Renal cortex interstitium (tissue), 11 donors: ENCODE results near the gene TADA2B. TPM values are rescaled to one million over a fixed set of nuclear protein-coding genes. Genes with fewer than 3 reads are reported as not detected.
"Not testable (repeated sequence)": the region's sequence is repeated elsewhere in the genome, so short reads cannot be mapped to it uniquely, and the experiment has no call there.

Experiments
- DNase-seq, 11 donors: peaks; one replicate each; pipeline ENCODE4 v3.0.0-alpha.2; 2013; ENCODE audit warnings: low read depth in 9 of 11, low spot score in 4 of 11; ENCODE audit errors: extremely low read depth in 1 of 11
- polyA plus RNA-seq, 3 donors: library from polyadenylated mRNA; unstranded; fragments of 120-200 nt; gene quantifications; one replicate each; pipeline ENCODE4 v1.2.1, GENCODE V29; 2013; ENCODE audit not compliant: insufficient read length in 3 of 3

Gene TADA2B
- polyA plus RNA-seq, 3 donors = 18.5 to 22.9 (median 20.9) TPM

DNA sequence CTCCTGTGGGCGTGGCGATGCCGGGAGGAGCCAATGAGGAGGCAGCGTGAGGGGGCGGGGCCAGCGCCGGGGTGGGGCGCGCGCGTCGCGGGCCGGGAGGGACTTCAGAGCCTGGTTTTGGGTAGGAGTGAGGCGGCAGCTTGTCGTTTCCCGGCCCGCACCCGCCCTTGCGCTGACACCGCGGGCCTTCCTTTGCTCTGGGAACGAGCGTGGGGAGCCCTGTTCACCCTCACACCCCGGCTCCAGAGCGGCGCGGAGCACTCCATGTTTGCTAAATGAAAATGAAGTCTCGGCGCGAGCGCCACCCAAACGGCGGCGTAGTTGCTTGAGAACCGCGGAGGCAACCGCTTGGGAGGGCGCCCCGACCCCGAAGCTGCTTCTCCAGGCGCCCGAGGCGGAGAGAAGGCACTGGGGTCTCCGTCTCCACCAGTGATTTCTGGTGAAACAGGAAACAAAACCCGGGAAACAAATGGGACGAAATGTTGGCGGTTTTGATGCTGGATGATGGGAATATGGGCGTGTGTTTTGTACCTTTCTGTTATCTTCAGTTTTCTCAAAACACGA is 25.2 kb downstream of the TADA2B start:
- DNase-seq = peak in 1 of 11 donors; percentile 48

DNA sequence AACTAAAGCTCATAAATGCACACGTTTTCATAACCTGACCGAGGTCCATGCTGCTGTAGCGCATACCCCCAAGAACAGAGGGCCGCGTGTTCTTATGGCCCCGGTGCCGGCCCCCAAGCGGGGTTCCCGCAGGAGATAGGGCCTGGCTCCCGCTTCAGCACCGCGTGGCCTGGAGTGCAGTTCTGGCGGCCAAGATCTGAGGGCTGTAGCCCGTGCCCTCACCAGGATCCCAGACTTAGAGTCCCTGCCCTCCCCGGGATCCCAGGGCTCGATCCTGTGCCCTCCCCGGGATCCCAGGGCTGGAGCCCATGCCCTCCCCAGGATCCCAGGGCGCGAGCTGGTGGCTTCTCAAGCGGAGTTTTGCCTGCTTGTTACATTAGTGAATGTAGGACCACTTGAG is 25.7 kb downstream of the TADA2B start:
- no peak for DNase-seq

DNA sequence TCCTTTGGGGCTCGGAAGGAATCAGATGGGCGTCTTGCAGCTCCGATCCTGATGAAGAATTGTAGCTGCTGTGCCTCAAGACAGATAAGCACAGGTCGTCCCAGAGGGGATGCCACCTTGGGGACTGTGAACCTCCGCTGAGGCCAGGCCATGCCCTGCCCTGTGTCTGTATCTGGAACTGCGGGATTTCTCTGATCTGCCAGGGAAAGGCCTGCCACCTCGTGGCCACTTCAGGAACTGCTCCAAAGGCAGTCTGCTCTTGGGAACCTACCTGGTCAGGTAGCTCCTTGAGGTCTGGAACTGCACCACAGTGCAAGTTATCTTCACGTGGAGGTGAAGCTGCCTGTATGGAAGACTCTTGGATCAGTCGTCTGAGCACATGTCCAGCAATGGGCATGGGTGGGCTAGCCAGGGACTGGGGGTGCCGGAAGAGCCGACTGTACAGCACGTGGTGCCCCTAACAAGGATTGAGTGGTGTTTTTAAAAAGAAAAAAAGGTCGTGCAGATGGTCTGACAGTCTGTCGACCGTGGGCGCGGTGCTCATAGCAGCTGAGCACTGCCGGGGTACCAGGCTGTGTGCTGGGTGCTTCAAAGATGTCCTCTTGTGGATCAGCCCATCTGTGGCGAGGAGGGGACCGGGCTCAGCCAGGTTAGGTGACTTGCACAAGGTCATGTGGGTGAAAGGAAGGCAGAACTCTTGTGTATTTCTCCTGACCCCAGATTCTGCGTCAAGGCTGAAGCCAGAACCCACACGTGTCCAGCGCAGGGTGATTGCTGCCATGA is 27.7 kb downstream of the TADA2B start:
- DNase-seq = peak in 8 of 11 donors; percentile 60 to 71 (median 68)

DNA sequence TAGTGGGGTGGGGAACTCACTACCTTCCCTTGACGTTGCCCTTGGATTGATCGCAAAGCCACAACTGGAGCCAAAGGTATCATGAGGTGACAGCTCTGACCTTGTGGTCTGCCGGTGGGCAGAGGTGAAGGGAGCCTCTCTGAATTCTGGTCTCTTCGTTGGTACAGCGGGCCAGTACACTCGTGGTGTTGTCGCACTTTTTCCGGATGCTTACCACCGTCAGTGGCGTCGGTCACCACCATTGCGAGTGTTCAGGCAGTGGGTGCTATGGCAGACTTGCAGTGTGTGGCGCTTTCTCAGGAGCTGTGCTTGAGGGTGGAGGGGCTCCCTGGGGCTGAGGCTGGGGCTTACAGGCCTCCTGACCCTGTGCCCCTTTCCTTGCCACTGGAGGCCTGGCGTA is 29.9 kb downstream of the TADA2B start:
- DNase-seq = no peak

DNA sequence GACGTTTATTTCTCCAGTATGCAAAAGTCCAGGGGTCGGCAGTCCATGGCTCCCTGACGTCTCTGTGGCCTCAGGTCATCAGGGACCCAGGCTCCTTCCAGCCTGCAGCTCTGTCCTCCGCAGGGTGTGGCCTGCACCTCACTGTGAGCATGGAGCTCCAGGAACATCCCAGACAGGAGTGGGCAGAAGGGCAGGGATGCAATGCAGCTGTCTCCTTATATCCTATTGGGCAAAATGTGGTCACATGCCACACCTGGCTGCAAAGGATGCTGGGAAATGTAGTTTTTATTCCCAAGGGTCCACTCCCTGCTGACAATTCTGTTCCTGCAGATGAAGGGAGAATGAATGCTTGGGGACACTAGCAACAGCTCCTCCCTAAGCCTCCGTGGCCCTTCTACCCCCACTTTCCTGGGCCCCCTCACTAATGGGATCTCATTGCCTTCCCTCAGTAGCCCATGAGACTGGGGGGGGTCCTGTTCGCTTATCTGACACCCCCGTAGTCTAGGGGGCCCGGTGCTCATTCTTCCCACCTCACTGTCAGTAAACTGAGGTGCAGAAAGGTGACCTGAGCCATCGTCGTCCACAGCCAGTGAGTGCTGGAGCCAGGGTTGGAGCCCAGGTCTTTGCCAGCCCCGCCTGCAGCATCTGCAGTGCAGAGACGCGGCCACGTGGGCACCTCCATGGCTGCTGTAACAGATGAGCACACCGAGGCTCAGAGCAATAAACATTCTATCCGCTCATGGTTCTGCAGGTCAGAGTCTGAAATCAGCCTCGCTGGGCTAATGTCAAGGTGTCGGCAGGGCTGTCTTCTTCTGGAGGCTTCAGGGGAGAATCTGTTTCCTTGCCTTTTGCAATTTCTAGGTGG is 30.6 kb downstream of the TADA2B start:
- peak in 2 of 11 donors; percentile 47 to 62 for DNase-seq

DNA sequence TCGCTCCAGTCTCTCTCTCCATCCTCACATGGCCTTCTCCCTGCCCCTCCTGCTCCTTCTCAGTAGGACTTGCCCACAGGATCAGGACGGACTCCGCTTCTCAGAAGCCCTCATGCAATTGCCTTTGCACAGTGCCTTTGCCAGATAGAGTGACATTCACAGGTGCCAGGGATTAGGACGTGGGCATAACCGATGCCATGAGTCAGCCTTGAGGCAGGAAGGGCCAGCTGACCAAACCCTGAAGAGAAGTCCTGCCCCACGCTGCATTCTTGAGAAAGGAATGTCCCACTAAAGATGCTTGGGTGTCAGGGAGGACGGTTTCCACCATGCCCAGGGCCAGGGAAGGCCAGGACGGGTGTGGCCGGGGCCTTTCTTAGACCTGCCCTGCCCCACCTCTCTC is 31.3 kb downstream of the TADA2B start:
- DNase-seq = no peak

DNA sequence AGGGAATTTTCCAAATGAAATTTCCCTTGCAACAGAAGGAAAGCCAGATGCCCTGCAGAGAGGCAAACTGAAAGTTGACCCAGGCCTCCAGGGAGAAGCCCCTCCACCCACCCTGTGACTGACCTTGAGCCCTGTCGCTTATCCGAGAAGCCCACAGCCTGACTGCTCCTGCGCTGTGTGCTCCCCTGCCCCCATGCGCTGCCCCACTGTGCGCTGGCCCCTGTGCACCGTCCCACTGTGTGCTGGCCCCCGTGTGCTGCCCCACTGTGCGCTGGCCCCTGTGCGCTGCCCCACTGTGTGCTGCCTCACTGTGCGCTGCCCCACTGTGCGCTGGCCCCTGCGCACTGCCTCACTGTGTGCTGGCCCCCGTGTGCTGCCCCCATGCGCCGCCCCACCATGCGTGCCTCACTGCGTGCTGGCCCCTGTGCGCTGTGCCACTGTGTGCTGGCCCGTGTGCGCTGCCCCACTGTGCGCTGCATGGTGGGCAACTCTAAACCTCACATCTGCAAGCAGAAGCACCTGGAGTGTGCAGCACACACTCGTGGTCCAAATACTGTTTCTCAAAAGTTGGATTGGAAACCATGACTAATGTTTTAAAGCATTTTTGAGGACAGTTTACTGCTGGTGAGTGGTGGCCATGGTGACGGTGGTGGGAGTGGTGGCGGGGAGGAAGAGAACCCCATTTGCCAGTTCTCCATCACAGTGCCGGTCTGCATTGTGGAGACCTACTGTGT is 33.0 kb downstream of the TADA2B start:
- no peak for DNase-seq

DNA sequence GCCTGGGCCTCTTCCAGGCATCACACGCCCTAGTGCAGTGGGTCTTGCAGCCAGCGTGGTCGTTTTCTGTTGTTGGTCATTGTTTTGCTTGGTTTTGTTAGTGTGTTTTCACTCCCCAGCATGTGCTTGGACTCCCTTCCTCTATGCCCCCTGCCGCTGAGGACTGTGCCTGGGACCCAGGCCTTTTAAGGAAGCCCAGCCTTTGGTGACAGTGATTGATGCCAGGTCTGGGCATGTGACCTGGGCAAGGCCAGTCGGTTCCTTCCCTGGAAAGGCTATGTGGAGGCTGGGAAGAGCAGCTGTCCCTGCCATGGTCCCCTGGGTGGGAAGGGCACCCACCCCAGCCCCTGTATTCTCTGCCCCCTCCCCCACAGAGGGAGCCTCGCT is 33.5 kb downstream of the TADA2B start:
- no peak for DNase-seq

DNA sequence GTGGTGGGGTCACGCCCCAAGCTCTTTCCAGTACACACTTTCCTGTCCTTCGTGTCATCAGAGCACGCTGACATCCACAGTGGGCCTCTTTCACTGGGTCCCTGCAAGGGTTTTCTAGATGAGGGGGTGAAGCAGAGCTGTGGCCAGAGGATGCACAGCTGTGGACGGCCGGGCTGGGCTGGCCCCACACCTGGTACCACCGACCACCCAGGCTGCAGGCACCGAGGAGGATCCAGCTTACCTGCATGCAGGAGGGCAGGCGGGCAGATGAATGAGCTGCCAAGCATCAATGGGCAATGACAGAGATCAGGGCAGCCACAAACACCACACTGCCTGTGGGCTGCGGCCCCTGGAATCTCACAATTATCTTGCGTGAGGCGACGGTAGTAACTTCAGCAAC is 34.2 kb downstream of the TADA2B start:
- no peak for DNase-seq

DNA sequence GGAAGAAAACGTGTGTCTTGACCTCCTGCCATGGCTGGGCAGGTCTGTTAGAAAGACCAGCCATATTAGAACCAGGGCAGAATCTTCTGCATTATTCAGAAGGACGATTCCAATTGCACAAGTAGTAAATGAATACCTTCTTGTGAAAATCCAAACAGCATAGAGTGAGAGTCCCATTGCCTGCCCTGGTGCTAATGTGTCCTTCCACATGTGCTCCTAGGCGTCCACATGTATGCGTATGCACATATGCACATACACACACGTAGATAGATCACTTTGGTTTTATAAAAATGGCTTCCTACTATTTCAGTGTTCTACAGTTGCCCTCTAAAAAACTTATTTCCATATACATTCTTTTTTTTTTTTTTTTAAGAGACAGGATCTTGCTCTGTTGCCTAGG is 34.9 kb downstream of the TADA2B start:
- no peak for DNase-seq

DNA sequence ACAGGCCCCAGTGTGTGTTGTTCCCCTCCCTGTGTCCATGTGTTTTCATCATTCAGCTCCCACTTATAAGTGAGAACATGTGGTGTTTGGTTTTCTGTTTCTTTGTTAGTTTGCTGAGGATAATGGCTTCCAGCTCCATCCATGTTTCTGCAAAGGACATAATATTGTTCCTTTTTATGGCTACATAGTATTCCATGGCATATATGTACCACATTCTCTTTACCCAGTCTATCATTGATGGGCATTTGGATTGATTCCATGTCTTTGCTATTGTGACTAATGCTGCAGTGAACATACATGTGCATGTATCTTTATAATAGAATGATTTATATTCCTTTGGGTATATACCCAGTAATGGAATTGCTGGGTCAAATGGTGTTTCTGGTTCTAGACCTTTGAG is 36.3 kb downstream of the TADA2B start:
- not testable (repeated sequence) for DNase-seq

DNA sequence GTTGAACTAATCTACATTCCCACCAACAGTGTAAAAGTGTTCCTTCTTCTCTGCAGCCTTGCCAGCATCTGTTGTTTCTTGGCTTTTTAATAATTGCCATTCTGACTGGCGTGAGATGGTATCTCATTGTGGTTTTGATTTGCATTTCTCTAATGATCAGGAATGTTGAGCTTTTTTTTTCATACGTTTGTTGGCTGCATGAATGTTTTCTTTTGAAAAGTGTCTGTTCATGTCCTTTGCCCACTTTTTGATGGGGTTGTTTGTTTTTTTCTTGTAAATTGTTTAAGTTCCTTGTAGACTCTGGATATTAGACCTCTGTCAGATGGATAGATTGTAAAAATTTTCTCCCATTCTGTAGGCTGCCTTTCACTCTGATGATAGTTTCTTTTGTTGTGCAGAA is 36.7 kb downstream of the TADA2B start:
- DNase-seq = not testable (repeated sequence)

DNA sequence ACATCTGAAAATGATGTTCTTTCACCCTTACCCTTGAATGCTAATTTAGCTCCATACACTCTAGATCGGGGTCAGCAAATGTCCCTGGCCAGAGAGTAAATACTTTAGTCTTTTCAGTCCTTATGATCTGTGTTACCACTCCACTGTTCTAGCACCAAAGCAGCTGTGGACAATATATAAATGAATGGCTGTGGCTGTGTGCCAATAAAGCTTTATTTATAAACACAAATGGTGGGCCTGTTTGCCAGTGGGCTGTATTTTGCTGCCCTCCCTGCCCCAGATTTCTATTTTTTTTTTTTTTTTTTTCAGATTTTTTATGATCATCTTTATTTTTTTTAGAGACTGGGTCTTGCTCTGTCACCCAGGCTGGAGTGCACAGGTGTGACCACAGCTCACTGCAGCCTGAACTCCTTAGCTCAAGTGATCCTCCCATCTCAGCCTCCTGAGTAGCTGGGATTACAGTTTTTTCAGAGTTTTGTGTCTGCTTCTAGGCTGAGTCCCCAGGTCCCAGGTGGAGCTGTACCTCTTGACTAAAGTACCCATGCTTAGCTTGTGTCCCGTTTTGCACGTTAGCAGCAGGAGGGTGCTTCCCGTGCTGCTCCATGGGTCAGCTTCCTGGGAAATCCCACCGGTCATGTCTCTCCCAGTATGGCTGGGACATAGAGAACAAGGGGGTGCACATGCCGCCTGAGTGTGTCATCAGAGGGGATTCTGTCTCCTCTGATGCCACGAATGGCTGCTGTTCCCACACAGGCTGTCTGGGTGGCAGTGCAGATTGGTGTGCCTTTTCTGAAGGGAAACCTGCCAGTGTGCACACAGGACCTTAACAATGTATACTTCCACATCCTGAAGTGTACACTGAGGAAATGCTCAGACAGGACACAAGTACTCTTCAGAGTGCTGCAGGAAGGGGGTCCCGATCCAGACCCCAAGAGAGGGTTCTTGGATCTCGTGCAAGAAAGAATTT is 40.7 kb downstream of the TADA2B start:
- no peak for DNase-seq

DNA sequence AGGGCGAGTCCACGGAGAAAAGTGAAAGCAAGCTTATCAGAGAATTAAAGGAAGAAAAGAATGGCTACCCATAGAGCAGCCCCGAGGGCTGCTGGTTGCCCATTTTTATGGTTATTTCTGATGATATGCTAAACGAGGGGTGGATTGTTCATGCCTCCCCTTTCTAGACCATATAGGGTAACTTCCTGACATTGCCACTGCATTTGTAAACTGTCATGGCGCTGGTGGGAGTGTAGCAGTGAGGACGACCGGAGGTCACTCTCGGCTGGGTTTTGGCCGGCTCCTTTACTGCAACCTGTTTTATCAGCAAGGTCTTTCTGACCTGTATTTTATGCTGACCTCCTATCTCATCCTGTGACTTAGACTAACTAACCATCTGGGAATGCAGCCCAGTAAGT is 41.4 kb downstream of the TADA2B start:
- not testable (repeated sequence) for DNase-seq

DNA sequence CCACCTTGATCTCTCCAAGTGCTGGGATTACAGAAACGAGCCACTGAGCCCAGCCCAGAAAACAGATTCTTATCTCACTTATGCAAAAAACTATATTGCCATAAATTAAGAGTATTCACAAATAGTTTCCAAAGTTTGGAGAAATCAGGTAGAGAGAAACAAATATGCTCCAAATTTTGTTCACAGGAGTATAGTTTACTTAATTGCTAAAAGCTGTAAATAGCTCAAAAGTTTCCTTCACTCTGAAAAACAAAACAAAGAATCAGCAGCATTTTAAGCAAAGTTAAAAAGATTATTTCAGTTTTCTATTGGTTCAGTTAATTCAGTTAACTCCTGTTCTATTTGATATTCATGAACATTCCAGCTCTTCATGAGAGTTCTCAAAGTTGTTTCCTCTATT is 43.2 kb downstream of the TADA2B start:
- DNase-seq = no peak

DNA sequence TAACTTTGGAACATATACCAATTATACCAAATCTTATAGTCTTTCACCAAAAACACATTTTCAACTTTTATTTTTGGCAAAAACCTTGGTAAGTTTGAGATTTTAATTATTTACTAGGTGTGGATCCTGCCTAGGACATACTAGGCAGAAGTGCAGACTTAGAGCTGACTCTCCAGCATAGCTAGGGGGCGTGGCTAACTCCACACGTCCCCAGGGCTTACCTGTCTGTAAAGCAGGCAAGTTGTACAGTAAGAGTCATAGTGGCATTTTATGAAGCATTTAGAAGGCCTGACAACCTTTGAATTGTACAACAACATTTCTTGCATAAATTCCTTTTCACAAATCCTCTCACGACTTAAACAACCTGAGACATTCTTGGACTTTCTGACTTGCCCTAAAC is 43.9 kb downstream of the TADA2B start:
- no peak for DNase-seq

DNA sequence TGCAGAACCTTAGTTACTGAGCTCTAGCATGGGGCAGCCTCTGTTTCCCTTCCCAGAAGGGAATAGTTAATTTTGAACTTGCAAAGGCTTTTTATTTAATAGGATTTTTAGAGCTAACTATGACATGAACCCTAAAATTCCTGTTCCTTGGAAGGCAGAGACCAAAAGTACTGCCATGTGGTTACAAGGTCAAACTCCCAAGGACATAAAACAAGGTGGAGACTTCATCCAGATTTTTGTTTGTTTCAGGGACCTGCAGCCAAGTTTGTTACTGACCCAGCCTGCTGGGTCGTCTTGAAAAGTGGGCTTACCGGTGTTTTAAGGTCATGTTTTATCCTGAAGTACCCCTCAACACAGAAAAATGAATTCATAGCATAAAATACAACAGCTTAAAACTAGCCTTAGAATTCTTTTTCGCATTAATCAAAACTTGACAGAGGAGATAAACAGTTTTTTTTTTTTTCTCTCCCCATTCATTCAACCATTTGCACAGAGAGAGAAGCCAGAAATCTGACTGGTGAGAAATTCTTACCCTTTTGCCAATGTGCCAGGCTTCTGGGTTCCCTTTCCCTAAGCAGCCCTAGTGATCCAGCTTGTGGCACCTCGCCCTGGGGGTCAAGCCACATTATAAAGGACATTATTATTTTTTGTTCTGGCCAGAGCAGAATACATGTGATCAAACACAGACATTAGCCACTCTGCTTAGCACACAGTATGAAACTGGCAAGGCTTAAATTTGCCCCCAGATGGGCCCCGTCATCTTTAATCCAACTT is 46.2 kb downstream of the TADA2B start:
- DNase-seq = no peak

DNA sequence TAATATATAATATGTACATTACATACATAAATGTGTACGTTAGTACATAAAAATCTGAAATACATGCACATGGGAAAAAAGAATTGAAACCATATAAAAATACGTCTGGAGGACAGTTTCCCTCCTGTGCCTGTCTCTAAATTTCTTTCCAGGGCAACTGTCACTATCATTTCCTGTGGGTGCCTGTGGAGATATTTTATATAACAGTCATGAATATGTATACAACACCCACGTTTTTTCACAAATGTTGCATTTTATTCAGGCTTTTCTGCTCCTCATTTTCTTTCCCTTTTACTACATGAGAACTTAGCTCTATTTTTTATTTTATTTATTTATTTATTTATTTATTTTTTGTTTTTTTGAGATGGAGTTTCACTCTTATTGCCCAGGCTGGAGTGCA is 48.9 kb downstream of the TADA2B start:
- DNase-seq = no peak
